Measurements from ENCODE around the gene CBLB.

GRCh38 chr3:105678017-105678416 is 190.8 kb downstream of the CBLB start:
- TF ChIP-seq EZH2 (IDR thresholded peaks at IDR 0.05; ENCODE audit: insufficient read depth, poor library complexity, severe bottlenecking): no peak
- TF ChIP-seq EZH2phosphoT487 (IDR thresholded peaks at IDR 0.05; ENCODE audit: insufficient read depth, low read depth): no peak
